GM13977 (cell line): ENCODE results near the gene CAPN1.

ENCODE experiments used
- DNase-seq: peaks from one replicate; pipeline ENCODE4 v3.0.0; 2012; ENCODE audit warnings: low spot score
- in situ Hi-C: fragments of 300-500 bp; cut with MboI; formaldehyde crosslinking; loops from one replicate; pipeline ENCODE4 v1.12.0; 2022; ENCODE audit warnings: low sequenced_read_pairs, low pct_unique_long_range_greater_than_20kb, mixed read lengths, inconsistent platforms; ENCODE audit not compliant: unreplicated experiment
- TF ChIP-seq, protein P1 (sequence below): IDR thresholded peaks from 2 replicates; pipeline ENCODE4 v1.5.1; 2012; ENCODE audit warnings: mild to moderate bottlenecking, control low read depth; ENCODE audit not compliant: insufficient read depth; ENCODE audit errors: extremely low read depth, missing control alignments

The CAPN1 gene

DNA sequence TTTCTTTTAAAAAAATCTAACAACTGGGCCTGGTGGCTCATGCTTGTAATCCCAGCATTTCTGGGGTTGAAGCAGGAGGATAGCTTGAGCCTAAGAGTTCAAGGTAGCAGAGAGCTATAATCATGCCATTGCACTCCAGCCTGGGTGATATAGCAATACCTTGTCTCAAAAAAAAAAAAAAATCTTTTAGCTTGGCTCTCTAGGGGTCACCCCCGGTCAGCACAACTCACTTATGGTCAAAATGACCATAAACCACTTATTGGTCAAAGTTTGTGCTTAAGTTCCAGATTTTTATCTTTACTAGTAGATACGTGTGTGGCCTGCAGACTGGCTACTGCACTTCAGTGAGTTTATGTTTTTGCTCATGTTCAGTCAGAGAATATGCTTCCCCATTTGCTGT is 18.0 kb upstream of the CAPN1 start:
- TF ChIP-seq, protein P1, sequence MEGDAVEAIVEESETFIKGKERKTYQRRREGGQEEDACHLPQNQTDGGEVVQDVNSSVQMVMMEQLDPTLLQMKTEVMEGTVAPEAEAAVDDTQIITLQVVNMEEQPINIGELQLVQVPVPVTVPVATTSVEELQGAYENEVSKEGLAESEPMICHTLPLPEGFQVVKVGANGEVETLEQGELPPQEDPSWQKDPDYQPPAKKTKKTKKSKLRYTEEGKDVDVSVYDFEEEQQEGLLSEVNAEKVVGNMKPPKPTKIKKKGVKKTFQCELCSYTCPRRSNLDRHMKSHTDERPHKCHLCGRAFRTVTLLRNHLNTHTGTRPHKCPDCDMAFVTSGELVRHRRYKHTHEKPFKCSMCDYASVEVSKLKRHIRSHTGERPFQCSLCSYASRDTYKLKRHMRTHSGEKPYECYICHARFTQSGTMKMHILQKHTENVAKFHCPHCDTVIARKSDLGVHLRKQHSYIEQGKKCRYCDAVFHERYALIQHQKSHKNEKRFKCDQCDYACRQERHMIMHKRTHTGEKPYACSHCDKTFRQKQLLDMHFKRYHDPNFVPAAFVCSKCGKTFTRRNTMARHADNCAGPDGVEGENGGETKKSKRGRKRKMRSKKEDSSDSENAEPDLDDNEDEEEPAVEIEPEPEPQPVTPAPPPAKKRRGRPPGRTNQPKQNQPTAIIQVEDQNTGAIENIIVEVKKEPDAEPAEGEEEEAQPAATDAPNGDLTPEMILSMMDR = no peak
- in situ Hi-C loops = no loop called here
- DNase-seq = no peak

DNA sequence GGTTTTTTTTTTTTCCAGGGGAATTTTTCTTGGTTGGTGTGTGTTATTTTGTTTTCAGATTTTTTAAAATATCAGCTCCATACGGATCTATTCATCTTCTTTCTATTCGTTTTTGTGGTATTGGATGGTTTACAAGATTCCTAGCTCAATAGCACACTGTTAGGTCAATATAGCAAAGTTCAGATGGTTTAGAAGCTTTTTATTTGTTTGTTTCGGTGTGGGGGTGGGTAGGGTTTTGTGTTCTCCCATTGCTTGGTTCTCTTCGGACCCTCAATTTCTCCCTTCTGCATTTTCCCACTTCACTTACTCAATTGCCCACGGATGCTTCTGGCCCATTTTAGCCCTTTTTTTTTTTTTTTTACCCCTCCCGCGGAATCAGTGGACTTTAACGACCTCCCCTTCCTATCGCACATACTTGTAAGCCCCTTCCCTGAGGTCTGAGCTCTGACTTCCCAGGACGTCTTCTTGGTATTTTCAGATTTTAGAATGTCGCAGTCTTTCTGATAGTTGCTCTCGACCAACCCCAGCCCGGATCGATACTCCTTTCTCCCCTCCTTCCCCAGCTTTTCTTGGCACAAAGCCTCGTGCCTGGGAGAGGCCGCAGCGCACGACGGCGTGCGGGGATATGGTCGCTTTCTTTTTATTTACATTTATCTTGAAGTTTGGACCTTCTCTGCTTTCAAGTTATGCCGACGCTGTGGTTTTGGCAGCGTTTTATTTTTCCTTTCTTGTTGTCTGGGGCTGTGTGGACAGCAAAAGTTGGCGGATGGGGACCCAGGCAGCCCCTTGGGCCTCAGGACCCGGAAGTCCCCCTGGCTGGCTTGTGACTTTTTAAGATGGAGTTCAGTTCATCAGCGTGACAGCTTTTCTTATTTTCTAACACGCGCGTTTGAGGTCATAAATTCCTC is 16.1 kb upstream of the CAPN1 start:
- TF ChIP-seq, protein P1 = no peak
- in situ Hi-C loops = no loop called here

DNA sequence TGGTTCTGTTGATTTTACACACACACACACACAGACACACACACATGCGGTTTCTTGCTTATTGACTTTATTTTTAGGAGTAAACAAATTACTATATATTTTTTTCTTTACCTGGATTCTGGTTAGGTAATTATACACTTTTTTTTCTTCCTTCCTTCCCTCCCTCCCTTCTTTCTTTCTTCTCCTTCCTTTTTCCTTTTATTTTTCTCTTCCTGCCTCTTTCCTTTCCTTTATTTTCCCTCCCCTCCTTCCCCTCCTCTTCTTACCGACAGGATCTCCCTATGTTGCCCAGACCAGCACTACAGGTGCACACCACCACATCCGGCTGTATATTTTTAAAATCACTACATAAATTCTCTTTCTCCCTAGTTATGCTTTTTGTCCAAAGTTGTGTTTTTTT is 14.8 kb upstream of the CAPN1 start:
- in situ Hi-C loops = no loop called here
- TF ChIP-seq, protein P1 = no peak
- DNase-seq = no peak

More for the DNA sequence above, 16.1 kb upstream of the CAPN1 start:
- no peak for DNase-seq

DNA sequence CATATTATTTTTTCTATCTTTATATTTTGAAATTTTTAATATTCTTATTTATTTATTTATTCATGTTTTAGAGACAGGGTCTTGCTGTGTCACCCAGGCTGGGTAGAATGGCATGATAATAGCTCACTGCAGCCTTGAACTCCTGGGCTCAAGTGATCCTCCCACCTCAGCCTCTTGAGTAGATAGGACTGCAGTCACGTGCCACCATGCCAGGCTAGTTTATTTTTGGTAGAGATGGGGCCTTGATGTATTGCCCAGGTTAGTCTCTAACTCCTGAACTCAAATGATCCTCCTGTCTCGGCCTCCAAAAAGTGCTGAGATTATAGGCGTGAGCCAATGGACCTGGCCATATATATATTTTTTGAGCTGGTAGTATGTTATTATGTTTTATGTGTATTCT is 14.1 kb upstream of the CAPN1 start:
- in situ Hi-C loops = no loop called here
- TF ChIP-seq, protein P1 = no peak
- no peak for DNase-seq

DNA sequence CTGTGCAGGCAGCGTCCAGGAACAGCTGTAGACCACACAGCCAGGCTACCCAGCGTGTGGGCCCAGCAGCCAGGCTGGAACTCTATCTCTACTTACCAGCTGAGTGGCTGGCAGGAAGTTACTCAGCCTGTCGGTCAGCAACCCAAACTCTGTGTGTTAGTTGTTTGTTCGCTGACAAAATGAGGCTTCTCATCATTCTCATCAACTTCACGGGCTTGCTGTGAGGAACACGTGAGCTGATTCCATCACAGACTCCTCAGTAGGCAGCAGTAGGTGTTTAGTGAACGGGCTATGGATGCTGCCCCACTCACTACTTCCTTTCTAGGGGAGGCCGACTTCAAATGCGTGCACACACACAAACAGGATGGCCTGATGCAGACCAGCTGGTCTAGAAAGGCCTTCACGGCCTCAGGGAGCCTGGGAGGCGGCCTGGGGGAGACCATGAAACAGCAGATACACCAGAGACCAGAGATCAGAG is 12.5 kb upstream of the CAPN1 start:
- DNase-seq = no peak
- TF ChIP-seq, protein P1 = no peak
- in situ Hi-C loops = no loop called here

DNA sequence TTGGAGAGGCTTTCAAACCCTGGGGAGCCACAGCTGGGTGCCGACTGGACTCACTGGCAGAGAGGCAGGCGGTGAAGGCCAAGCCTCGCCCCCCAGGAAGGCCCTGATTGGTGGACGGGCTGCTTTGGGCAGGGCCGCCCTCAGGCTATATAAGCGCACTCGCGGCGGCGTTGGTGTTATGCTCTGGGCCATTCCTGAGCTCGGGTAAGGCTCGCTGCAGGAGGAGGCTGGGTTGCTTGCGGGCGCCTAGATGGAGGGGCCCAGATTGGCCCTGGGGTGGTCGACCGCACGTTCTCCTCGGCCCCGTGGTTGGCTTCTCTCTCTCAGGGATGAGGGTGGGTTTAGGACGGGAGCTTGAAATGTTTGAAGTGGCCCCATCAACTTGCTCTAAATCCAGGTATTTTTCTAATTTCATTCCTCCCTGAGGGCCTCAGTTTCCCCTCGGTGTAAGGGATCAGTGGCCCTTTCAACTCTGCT is 11.6 kb upstream of the CAPN1 start, which contains the start of gene SPDYC:
Gene SPDYC (plus strand): TSS at position 176 of the 477 bp plus-strand sequence. CDS start 1,125 bp downstream, outside the sequence.
- no peak for DNase-seq
- in situ Hi-C loops = no loop called here
- TF ChIP-seq, protein P1 = no peak
